Measurements from ENCODE around the gene SEPSECS. TPM values are rescaled to one million over a fixed set of nuclear protein-coding genes. Genes with fewer than 3 reads are reported as not detected.
A peak's percentile ranks its signal among the peaks of the same experiment; 100 is the strongest.

Gene SEPSECS
- total and polyA plus RNA-seq, 2 donors (not counting 1 experiment from before 2014, with no cell fraction given): 5.9 to 12.4 TPM

DNA sequence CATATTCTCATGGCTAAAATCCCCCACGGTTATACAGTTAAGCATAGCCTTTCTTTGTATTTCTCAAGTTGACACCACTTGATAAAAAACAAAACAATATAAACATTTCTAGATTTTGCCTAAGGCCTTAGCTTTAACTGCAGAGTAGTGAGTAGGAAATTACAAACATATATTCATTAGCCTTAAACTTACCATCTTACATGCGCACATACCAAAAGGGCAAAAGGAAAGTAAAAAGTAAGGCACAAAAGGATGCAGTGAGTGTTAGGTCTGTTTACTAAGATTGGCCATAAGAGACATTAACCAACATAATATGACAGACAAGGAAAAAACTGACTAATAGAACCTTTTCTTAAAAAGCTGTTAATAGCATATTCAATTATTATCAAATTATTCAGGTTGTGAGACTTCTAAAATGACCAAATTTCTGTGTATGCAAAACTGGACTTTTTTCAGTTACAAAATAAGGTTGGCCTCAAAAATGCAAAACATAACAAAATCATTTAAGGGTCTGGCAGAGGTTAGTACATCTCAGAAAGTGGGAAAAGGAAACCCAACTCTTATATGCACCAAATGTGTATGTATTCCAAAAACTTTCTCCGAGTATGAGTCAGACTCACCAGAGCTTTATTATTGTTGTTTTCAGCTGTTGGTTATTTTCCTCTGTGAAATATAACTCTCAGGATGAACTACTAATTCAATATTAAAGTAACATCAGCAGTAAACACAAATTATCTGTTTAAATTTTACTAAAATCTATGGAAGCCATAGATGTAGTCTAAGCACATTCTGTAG is 39.9 kb downstream of the SEPSECS start:
- Histone ChIP-seq H3K9me3 (ENCODE audit: control insufficient read depth, insufficient read depth, low read depth, low read length) (no peaks in the 10 kb centered on the region), H3K4me1 (ENCODE audit: control insufficient read depth, extremely low read depth, insufficient read depth, low read length) (no peaks in the 10 kb centered on the region), H3K27ac (ENCODE audit: insufficient read depth, low read length) (no peak overlapping the region), H3K27me3 (ENCODE audit: control insufficient read depth, insufficient read depth, low read length) (no peaks in the 10 kb centered on the region), H3K4me2 (ENCODE audit: extremely low read depth, insufficient read depth, low read length) (no peak overlapping the region), H3K4me3 (replicated peaks in 1 of 4; ENCODE audit: control extremely low read depth in 1 of 4, insufficient read depth in 1 of 4, low read depth in 3 of 4, low read length in 4 of 4) (no peak overlapping the region), H3K36me3 (ENCODE audit: control insufficient read depth, insufficient read depth, low read length) (no peaks in the 10 kb centered on the region), H2AFZ (ENCODE audit: low read length) (no peak overlapping the region), H4K20me1 (ENCODE audit: control insufficient read depth, extremely low read depth, insufficient read depth, low read length) (no peaks in the 10 kb centered on the region), H3K9ac (ENCODE audit: insufficient read depth, low read length) (no peak overlapping the region), H3K79me2 (ENCODE audit: control insufficient read depth, insufficient read depth, low read length) (no peaks in the 10 kb centered on the region)
- peak in 1 of 2 donors; percentile 3 for DNase-seq (ENCODE audit: low read depth in 2 of 2)
- no peak for TF ChIP-seq EZH2 (IDR thresholded peaks at IDR 0.05; ENCODE audit: low read length, missing control alignments)
- TF ChIP-seq, protein P1, sequence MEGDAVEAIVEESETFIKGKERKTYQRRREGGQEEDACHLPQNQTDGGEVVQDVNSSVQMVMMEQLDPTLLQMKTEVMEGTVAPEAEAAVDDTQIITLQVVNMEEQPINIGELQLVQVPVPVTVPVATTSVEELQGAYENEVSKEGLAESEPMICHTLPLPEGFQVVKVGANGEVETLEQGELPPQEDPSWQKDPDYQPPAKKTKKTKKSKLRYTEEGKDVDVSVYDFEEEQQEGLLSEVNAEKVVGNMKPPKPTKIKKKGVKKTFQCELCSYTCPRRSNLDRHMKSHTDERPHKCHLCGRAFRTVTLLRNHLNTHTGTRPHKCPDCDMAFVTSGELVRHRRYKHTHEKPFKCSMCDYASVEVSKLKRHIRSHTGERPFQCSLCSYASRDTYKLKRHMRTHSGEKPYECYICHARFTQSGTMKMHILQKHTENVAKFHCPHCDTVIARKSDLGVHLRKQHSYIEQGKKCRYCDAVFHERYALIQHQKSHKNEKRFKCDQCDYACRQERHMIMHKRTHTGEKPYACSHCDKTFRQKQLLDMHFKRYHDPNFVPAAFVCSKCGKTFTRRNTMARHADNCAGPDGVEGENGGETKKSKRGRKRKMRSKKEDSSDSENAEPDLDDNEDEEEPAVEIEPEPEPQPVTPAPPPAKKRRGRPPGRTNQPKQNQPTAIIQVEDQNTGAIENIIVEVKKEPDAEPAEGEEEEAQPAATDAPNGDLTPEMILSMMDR (conservative IDR thresholded peaks at IDR 0.05 in 1 of 2, IDR thresholded peaks at IDR 0.05 in 1 of 2; ENCODE audit: low read depth in 1 of 2, low read length in 2 of 2): no peak

DNA sequence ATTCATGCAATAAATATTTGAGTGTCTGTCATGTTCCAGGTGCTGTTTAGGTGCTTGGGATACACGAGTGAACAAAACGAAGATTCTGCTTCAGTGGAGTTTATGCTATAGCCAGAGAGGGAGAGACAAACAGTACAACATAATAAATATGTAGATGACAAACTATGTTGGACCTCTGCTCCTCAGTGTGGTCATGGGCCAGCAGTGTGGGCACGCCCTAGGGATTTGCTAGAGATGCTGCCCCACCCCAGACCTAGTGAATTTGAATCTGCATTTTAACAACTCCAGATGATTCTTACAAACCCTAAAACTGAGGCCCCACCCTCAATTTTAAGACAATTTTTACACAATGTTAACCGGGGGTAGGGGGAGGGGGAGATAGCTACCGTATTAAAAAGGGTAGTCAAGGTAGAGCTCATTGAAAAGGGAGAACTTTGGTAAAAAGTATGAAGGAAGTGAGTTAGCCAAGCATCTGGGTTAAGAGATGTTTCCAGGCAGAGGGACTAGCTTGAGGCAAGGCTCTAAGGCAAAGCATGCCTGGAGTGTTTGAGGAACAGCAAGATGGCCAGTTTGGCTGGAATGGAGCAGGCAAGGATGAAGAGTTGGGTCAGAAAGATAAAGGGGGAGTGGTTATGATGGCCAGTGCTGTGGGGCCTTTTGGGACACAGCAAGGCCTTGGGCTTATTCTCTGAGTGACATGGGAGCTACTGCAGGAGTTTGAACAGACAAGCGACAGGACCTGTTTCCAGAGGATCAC is 42.4 kb downstream of the SEPSECS start:
- DNase-seq (ENCODE audit: low read depth in 2 of 2): no peak
- H2AFZ ChIP-seq (ENCODE audit: low read length): no peak overlapping the region
- H3K27me3 ChIP-seq (ENCODE audit: control insufficient read depth, insufficient read depth, low read length): no peaks in the 10 kb centered on the region
- no peaks in the 10 kb centered on the region for H3K36me3 ChIP-seq (ENCODE audit: control insufficient read depth, insufficient read depth, low read length)
- no peaks in the 10 kb centered on the region for H4K20me1 ChIP-seq (ENCODE audit: control insufficient read depth, extremely low read depth, insufficient read depth, low read length)
- no peak overlapping the region for H3K9ac ChIP-seq (ENCODE audit: insufficient read depth, low read length)
- no peaks in the 10 kb centered on the region for H3K79me2 ChIP-seq (ENCODE audit: control insufficient read depth, insufficient read depth, low read length)
- TF ChIP-seq, protein P1 (conservative IDR thresholded peaks at IDR 0.05 in 1 of 2, IDR thresholded peaks at IDR 0.05 in 1 of 2; ENCODE audit: low read depth in 1 of 2, low read length in 2 of 2): no peak
- no peak for TF ChIP-seq EZH2 (IDR thresholded peaks at IDR 0.05; ENCODE audit: low read length, missing control alignments)
- H3K9me3 ChIP-seq (ENCODE audit: control insufficient read depth, insufficient read depth, low read depth, low read length): no peaks in the 10 kb centered on the region
- H3K4me2 ChIP-seq (ENCODE audit: extremely low read depth, insufficient read depth, low read length): no peak overlapping the region
- H3K4me3 ChIP-seq (replicated peaks in 1 of 4; ENCODE audit: control extremely low read depth in 1 of 4, insufficient read depth in 1 of 4, low read depth in 3 of 4, low read length in 4 of 4): no peak overlapping the region
- no peak overlapping the region for H3K27ac ChIP-seq (ENCODE audit: insufficient read depth, low read length)
- H3K4me1 ChIP-seq (ENCODE audit: control insufficient read depth, extremely low read depth, insufficient read depth, low read length): no peaks in the 10 kb centered on the region

DNA sequence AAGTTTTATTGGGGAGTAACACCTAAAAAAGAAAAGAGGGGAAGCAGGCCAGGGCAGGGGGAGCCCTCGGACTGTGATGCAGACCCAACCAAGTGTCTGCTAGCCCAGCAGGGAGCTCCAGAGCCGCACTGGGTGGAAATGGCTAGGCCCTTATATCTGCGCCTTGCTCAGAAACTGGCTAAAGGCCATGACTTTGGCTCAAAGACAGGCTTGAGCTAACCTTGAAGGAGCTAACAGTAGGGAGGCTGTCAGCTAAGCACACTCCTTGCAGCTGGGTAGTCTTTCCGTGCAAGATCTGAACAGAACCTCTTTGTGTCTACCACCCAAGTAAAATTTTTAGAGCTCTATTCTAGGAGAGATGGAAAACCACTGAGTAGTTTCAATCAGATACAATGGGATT is 43.0 kb downstream of the SEPSECS start:
- TF ChIP-seq EZH2 (IDR thresholded peaks at IDR 0.05; ENCODE audit: low read length, missing control alignments): no peak
- TF ChIP-seq, protein P1 (conservative IDR thresholded peaks at IDR 0.05 in 1 of 2, IDR thresholded peaks at IDR 0.05 in 1 of 2; ENCODE audit: low read depth in 1 of 2, low read length in 2 of 2): no peak
- no peaks in the 10 kb centered on the region for H3K27me3 ChIP-seq (ENCODE audit: control insufficient read depth, insufficient read depth, low read length)
- H3K9me3 ChIP-seq (ENCODE audit: control insufficient read depth, insufficient read depth, low read depth, low read length): no peaks in the 10 kb centered on the region
- H4K20me1 ChIP-seq (ENCODE audit: control insufficient read depth, extremely low read depth, insufficient read depth, low read length): no peaks in the 10 kb centered on the region
- H3K4me3 ChIP-seq (replicated peaks in 1 of 4; ENCODE audit: control extremely low read depth in 1 of 4, insufficient read depth in 1 of 4, low read depth in 3 of 4, low read length in 4 of 4): no peak overlapping the region
- no peaks in the 10 kb centered on the region for H3K36me3 ChIP-seq (ENCODE audit: control insufficient read depth, insufficient read depth, low read length)
- no peak overlapping the region for H3K27ac ChIP-seq (ENCODE audit: insufficient read depth, low read length)
- H3K4me2 ChIP-seq (ENCODE audit: extremely low read depth, insufficient read depth, low read length): no peak overlapping the region
- DNase-seq (ENCODE audit: low read depth in 2 of 2): no peak
- H3K79me2 ChIP-seq (ENCODE audit: control insufficient read depth, insufficient read depth, low read length): no peaks in the 10 kb centered on the region
- no peaks in the 10 kb centered on the region for H3K4me1 ChIP-seq (ENCODE audit: control insufficient read depth, extremely low read depth, insufficient read depth, low read length)
- no peak overlapping the region for H3K9ac ChIP-seq (ENCODE audit: insufficient read depth, low read length)
- H2AFZ ChIP-seq (ENCODE audit: low read length): no peak overlapping the region

Measured in fibroblast of lung (primary cell).